MCF 10A (cell line): Measurements from ENCODE around the gene IFT88. TPM values are rescaled to one million over a fixed set of nuclear protein-coding genes. Genes with fewer than 3 reads are reported as not detected.

Experiments
- BruUV-seq: library from RNA; stranded (reverse); fragments of 400-500 nt; replicated peaks from 2 replicates; lab custom pipeline; 2021; lab: Mats Ljungman, UMichigan
- CTCF ChIA-PET: fragments of 300-600 bp; sonication (Branson Sonifier 250); formaldehyde crosslinking; extraction: SDS; loops from one replicate; lab custom pipeline; 2021; ENCODE audit warnings: antibody characterized with exemption, inconsistent platforms; lab: Yijun Ruan, JAX
- POLR2A ChIA-PET: fragments of 300-600, 350-650 bp; sonication (Branson Sonifier 250); formaldehyde crosslinking; extraction: SDS; loops from one replicate; lab custom pipeline; 2020; ENCODE audit warnings: antibody characterized with exemption, inconsistent platforms; lab: Yijun Ruan, JAX
- DNase-seq: peaks from one replicate; pipeline ENCODE4 v3.0.0-alpha.2; 2018; ENCODE audit not compliant: unreplicated experiment
- H3K27ac Mint-ChIP-seq: one replicate; pipeline ENCODE4 v1.8.0; 2022; ENCODE audit warnings: mild to moderate bottlenecking, low read depth, mixed read lengths; ENCODE audit not compliant: unreplicated experiment
- H3K27me3 Mint-ChIP-seq: one replicate; pipeline ENCODE4 v1.8.0; 2022; ENCODE audit warnings: mixed read lengths; ENCODE audit not compliant: insufficient read depth, unreplicated experiment
- H3K36me3 Mint-ChIP-seq: one replicate; pipeline ENCODE4 v1.8.0; 2022; ENCODE audit warnings: mild to moderate bottlenecking, moderate library complexity, mixed read lengths; ENCODE audit not compliant: insufficient read depth, unreplicated experiment
- H3K4me1 Mint-ChIP-seq: one replicate; pipeline ENCODE4 v1.8.0; 2022; ENCODE audit warnings: mixed read lengths; ENCODE audit not compliant: insufficient read depth, unreplicated experiment
- H3K4me3 Mint-ChIP-seq: one replicate; pipeline ENCODE4 v1.8.0; 2022; ENCODE audit warnings: mild to moderate bottlenecking, moderate library complexity, mixed read lengths; ENCODE audit not compliant: unreplicated experiment
- H3K9me3 Mint-ChIP-seq: one replicate; pipeline ENCODE4 v1.8.0; 2022; ENCODE audit warnings: mixed read lengths; ENCODE audit not compliant: unreplicated experiment
- intact Hi-C: fragments of 100-400 bp; cut with micrococcal nuclease; formaldehyde crosslinking; loops from 2 replicates; pipeline ENCODE4 v1.14.1; 2022
- total RNA-seq: library from RNA; stranded (reverse); gene quantifications from 2 replicates; pipeline ENCODE4 v1.2.3, GENCODE V29; 2022
- TF ChIP-seq, protein P1 (sequence below): fragments of 200-600 bp; IDR thresholded peaks from one replicate; pipeline ENCODE4 v1.8.0; 2022; ENCODE audit warnings: antibody characterized with exemption, mild to moderate bottlenecking; ENCODE audit not compliant: unreplicated experiment

IFT88 gene
- total RNA-seq, 1 experiment from 2014 or later, result 19.8 TPM

DNA sequence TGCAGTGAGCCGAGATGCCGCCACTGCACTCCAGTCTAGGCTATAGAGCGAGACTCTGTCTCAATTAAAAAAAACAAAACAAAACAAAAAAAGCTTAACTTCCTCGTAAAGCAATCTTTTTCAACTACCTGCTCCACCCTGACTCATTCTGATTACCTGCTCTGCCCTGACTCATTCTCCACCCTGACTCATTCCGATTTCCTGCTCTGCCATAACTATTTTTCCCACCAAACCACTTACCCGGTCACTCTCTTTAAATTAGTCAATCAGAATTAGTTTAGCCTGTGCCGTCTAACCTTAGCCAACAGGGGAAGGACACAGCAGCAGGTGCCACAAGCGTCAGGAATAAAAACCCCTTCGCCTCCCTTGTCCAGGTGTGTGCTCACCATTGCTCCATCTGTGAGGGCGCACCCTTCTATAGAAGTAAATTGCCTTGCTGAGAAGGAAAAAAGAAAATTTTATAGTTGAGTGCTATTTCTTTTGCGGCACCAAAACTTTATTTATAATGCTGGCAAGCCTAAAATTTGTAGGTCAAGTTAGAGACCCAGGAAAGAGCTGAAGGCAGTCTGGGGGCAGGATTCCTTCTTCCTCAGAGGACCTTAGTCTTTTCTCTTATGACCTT is 1.7 kb upstream of the IFT88 start:
- H3K27me3 Mint-ChIP-seq, result no peaks in the 10 kb centered on the region
- ChIA-PET CTCF (no interaction called here), POLR2A (no interaction called here)
- intact Hi-C loops, result loop anchor here (5.0 kb wide), 1 partner anchor 137 kb away; the partner anchor contains the start of gene IL17D
- DNase-seq, result no peak
- no peak overlapping the region for H3K27ac Mint-ChIP-seq
- no peaks in the 10 kb centered on the region for H3K4me1 Mint-ChIP-seq
- H3K36me3 Mint-ChIP-seq, result peaks cover 3% of the 10 kb centered on the region
- no peak overlapping the region for H3K4me3 Mint-ChIP-seq
- TF ChIP-seq, protein P1, sequence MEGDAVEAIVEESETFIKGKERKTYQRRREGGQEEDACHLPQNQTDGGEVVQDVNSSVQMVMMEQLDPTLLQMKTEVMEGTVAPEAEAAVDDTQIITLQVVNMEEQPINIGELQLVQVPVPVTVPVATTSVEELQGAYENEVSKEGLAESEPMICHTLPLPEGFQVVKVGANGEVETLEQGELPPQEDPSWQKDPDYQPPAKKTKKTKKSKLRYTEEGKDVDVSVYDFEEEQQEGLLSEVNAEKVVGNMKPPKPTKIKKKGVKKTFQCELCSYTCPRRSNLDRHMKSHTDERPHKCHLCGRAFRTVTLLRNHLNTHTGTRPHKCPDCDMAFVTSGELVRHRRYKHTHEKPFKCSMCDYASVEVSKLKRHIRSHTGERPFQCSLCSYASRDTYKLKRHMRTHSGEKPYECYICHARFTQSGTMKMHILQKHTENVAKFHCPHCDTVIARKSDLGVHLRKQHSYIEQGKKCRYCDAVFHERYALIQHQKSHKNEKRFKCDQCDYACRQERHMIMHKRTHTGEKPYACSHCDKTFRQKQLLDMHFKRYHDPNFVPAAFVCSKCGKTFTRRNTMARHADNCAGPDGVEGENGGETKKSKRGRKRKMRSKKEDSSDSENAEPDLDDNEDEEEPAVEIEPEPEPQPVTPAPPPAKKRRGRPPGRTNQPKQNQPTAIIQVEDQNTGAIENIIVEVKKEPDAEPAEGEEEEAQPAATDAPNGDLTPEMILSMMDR, result no peak
- BruUV-seq, result no TSS peak
- peaks cover 8% of the 10 kb centered on the region for H3K9me3 Mint-ChIP-seq

- peak overlapping the region; percentile 95 for H3K4me3 Mint-ChIP-seq
- POLR2A ChIA-PET, result interaction anchor here (0.9 to 3.4 kb wide), 4 partner anchors 22 to 330 kb away, joined by 3 to 35 read pairs (median 4); partner anchors contain the start of gene CRYL1
- intact Hi-C loops, result loop anchor here (2.0 to 5.0 kb wide), 2 partner anchors 40 to 136 kb away; partner anchors contain the start of gene IL17D
- DNase-seq, result peak; percentile 78
- H3K4me1 Mint-ChIP-seq, result no peaks in the 10 kb centered on the region
- H3K9me3 Mint-ChIP-seq, result peaks cover 8% of the 10 kb centered on the region
- no peaks in the 10 kb centered on the region for H3K27me3 Mint-ChIP-seq
- no peaks in the 10 kb centered on the region for H3K36me3 Mint-ChIP-seq
- peak overlapping the region; percentile 96 for H3K27ac Mint-ChIP-seq
- CTCF ChIA-PET, result interaction anchor here (0.6 kb wide), 1 partner anchor 580 kb away, joined by 3 read pairs; no protein-coding TSS in a partner anchor
- TSS peak; percentile 72 for BruUV-seq
- TF ChIP-seq, protein P1, result no peak
These were observed 474 bp upstream of the IFT88 start for GRCh38 chr13:20566468-20566897.

GRCh38 chr13:20567881-20568528 is 1.0 kb downstream of the IFT88 start:
- H3K4me1 Mint-ChIP-seq, result no peaks in the 10 kb centered on the region
- peak overlapping the region; percentile 95 for H3K4me3 Mint-ChIP-seq
- DNase-seq, result peak; percentile 17
- TF ChIP-seq, protein P1, result no peak
- POLR2A ChIA-PET, result interaction anchor here (0.6 to 3.4 kb wide), 20 partner anchors 11 to 377 kb away, joined by 3 to 35 read pairs (median 4); partner anchors contain the start of genes CRYL1 and XPO4
- peaks cover 8% of the 10 kb centered on the region for H3K9me3 Mint-ChIP-seq
- peak overlapping the region; percentile 96 for H3K27ac Mint-ChIP-seq
- CTCF ChIA-PET, result interaction anchor here (0.6 to 1.4 kb wide), 9 partner anchors 9 to 377 kb away, joined by 3 to 6 read pairs (median 3); no protein-coding TSS in a partner anchor
- no peaks in the 10 kb centered on the region for H3K27me3 Mint-ChIP-seq
- H3K36me3 Mint-ChIP-seq, result no peaks in the 10 kb centered on the region
- BruUV-seq, result TSS peak; percentile 64
- intact Hi-C loops, result loop anchor here (2.0 to 5.0 kb wide), 2 partner anchors 41 to 134 kb away; partner anchors contain the start of gene IL17D

GRCh38 chr13:20570517-20570916 is 3.6 kb downstream of the IFT88 start:
- no peak for DNase-seq
- intact Hi-C loops, result no loop called here
- no peak overlapping the region for H3K4me3 Mint-ChIP-seq
- CTCF ChIA-PET, result no interaction called here
- no peaks in the 10 kb centered on the region for H3K27me3 Mint-ChIP-seq
- no peaks in the 10 kb centered on the region for H3K4me1 Mint-ChIP-seq
- POLR2A ChIA-PET, result interaction anchor here (0.6 to 1.6 kb wide), 2 partner anchors 22 to 856 kb away, joined by 3 to 5 read pairs; no protein-coding TSS in a partner anchor
- H3K27ac Mint-ChIP-seq, result no peak overlapping the region
- BruUV-seq, result no TSS peak
- TF ChIP-seq, protein P1, result no peak
- peaks cover 9% of the 10 kb centered on the region for H3K36me3 Mint-ChIP-seq
- no peaks in the 10 kb centered on the region for H3K9me3 Mint-ChIP-seq
